ENCODE data around the gene MRPL3.

DNA sequence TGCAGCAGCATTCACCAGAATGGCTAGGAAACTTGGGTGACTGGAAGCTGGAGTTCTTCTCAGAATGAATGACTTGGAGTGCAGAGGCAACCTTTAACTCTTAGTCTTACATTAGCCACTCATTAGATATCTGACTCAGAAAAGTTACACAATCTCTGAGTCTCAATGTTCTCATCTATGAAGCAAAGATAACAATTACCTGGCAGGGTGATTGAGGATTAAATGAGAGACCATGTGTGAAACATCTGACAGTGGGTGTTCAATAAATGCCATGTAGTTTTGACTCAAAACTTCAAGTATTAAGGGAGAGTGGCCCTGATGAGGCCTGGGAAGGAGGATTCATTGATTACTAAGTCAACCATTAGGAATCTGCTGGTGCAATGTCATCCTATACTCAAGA lies 48.3 kb downstream of the MRPL3 start:
- TF ChIP-seq POLR2A (IDR thresholded peaks at IDR 0.05) = no peak
- TF ChIP-seq, protein P1, sequence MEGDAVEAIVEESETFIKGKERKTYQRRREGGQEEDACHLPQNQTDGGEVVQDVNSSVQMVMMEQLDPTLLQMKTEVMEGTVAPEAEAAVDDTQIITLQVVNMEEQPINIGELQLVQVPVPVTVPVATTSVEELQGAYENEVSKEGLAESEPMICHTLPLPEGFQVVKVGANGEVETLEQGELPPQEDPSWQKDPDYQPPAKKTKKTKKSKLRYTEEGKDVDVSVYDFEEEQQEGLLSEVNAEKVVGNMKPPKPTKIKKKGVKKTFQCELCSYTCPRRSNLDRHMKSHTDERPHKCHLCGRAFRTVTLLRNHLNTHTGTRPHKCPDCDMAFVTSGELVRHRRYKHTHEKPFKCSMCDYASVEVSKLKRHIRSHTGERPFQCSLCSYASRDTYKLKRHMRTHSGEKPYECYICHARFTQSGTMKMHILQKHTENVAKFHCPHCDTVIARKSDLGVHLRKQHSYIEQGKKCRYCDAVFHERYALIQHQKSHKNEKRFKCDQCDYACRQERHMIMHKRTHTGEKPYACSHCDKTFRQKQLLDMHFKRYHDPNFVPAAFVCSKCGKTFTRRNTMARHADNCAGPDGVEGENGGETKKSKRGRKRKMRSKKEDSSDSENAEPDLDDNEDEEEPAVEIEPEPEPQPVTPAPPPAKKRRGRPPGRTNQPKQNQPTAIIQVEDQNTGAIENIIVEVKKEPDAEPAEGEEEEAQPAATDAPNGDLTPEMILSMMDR (IDR thresholded peaks at IDR 0.05) = no peak
